ENCODE data around the gene SUB1.

DNA sequence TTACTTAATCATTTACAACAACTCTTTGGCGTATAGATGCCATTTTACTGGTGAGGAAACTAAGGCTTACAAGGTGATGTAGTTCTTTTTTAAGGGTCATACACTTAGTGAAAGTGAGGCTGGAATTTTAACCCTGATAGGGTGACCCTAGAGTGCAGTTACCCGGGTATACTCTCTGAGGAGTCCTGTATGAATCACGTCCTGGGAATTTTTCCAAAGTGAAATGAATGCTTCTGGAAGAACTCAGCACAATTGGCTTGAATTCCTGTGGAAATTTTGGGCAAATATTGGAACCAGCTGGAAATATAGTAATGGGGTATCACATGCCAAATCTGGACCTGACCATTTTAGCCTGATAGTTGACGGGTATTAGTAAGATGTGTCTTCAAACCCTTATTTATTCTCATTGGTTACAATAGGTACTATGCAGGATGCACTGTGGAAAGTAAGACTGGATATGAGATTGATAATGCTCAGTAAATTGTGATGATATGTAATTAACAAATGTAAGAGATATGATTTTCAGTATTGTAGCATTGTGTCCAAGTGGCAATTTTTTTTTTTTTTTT is 14.8 kb downstream of the SUB1 start:
- TF ChIP-seq CTCF (IDR thresholded peaks at IDR 0.05; ENCODE audit: low read length) = no peak
- no peak for TF ChIP-seq EZH2 (optimal IDR thresholded peaks at IDR 0.05; ENCODE audit: low read depth, low read length)
- TF ChIP-seq EZH2phosphoT487 (IDR thresholded peaks at IDR 0.05; ENCODE audit: low read length) = no peak
